Astrocyte (in vitro differentiated cells and primary cell): ENCODE measurements around the gene MYO1B. TPM values are rescaled to one million over a fixed set of nuclear protein-coding genes. Genes with fewer than 3 reads are reported as not detected.

Experiments
- DNase-seq: peaks from one replicate; pipeline ENCODE4 v3.0.0-alpha.2; 2010; ENCODE audit warnings: low read depth
- FAIRE-seq: peaks from 2 replicates; lab custom pipeline; 2011; peaks lifted over from hg19 to GRCh38; lab: Jason Lieb, UNC
- H2AFZ ChIP-seq: 2 replicates; pipeline ENCODE4 v1.6.0; 2012; ENCODE audit warnings: low read depth, low read length, inconsistent platforms
- H3K27ac ChIP-seq: 2 replicates; pipeline ENCODE4 v1.5.1; 2011; ENCODE audit warnings: low read depth, low read length, inconsistent platforms
- H3K27me3 ChIP-seq: 2 replicates; pipeline ENCODE4 v1.6.0; 2011; ENCODE audit warnings: low read length, inconsistent platforms; ENCODE audit not compliant: insufficient read depth
- H3K36me3 ChIP-seq: 2 replicates; pipeline ENCODE4 v1.5.1; 2011; ENCODE audit warnings: low read length, inconsistent platforms; ENCODE audit not compliant: insufficient read depth
- H3K4me1 ChIP-seq: 2 replicates; pipeline ENCODE4 v1.5.1; 2011; ENCODE audit warnings: low read length, inconsistent platforms; ENCODE audit not compliant: insufficient read depth
- H3K4me2 ChIP-seq: 2 replicates; pipeline ENCODE4 v1.6.0; 2012; ENCODE audit warnings: low read length, inconsistent platforms
- H3K4me3 ChIP-seq: 2 replicates; pipeline ENCODE4 v1.5.1; 2011; ENCODE audit warnings: low read depth, mild to moderate bottlenecking, low read length, inconsistent platforms; ENCODE audit not compliant: insufficient read depth
- H3K79me2 ChIP-seq: 2 replicates; pipeline ENCODE4 v1.6.0; 2012; ENCODE audit warnings: mild to moderate bottlenecking, low read length, inconsistent platforms; ENCODE audit not compliant: insufficient read depth
- H3K9ac ChIP-seq: 2 replicates; pipeline ENCODE4 v1.6.0; 2012; ENCODE audit warnings: mild to moderate bottlenecking, low read length, inconsistent platforms
- H3K9me3 ChIP-seq: 2 replicates; pipeline ENCODE4 v1.5.1; 2012; ENCODE audit warnings: low read depth, mild to moderate bottlenecking, low read length, inconsistent platforms; ENCODE audit not compliant: insufficient read depth
- H4K20me1 ChIP-seq: 2 replicates; pipeline ENCODE4 v1.6.0; 2012; ENCODE audit warnings: low read length, inconsistent platforms; ENCODE audit not compliant: insufficient read depth
- H3K27ac Mint-ChIP-seq: one replicate; pipeline ENCODE4 v1.8.0; 2021; ENCODE audit warnings: mild to moderate bottlenecking, mixed read lengths; ENCODE audit not compliant: unreplicated experiment
- H3K27me3 Mint-ChIP-seq: one replicate; pipeline ENCODE4 v1.8.0; 2021; ENCODE audit warnings: low read depth, mixed read lengths; ENCODE audit not compliant: unreplicated experiment
- H3K36me3 Mint-ChIP-seq: one replicate; pipeline ENCODE4 v1.8.0; 2021; ENCODE audit warnings: low read depth, mixed read lengths; ENCODE audit not compliant: unreplicated experiment
- H3K4me1 Mint-ChIP-seq: one replicate; pipeline ENCODE4 v1.8.0; 2021; ENCODE audit warnings: low read depth, mixed read lengths; ENCODE audit not compliant: unreplicated experiment
- H3K4me3 Mint-ChIP-seq: one replicate; pipeline ENCODE4 v1.8.0; 2021; ENCODE audit warnings: mild to moderate bottlenecking, moderate library complexity, mixed read lengths; ENCODE audit not compliant: unreplicated experiment
- H3K9me3 Mint-ChIP-seq: one replicate; pipeline ENCODE4 v1.8.0; 2021; ENCODE audit warnings: mild to moderate bottlenecking, mixed read lengths; ENCODE audit not compliant: unreplicated experiment
- CTCF ChIP-seq: IDR thresholded peaks from 2 replicates; pipeline ENCODE4 v1.5.1; 2011; ENCODE audit warnings: low read depth, mild to moderate bottlenecking, inconsistent platforms, low read length, moderate library complexity; ENCODE audit not compliant: insufficient read depth
- EZH2 ChIP-seq: IDR thresholded peaks from 2 replicates; pipeline ENCODE4 v1.6.1; 2012; ENCODE audit warnings: mild to moderate bottlenecking, low read length, inconsistent platforms; ENCODE audit not compliant: insufficient read depth
- total RNA-seq: library from RNA; stranded (reverse); gene quantifications from 2 replicates; pipeline ENCODE4 v1.2.1, GENCODE V29; 2021

Gene MYO1B
- total RNA-seq, 1 donor from 2014 or later, result 95.7 TPM

GRCh38 chr2:191467113-191467512 is 221.9 kb downstream of the MYO1B start:
- Mint-ChIP-seq H3K4me1 (peaks cover 6% of the 10 kb centered on the region), H3K27ac (no peak overlapping the region), H3K27me3 (no peaks in the 10 kb centered on the region), H3K9me3 (no peaks in the 10 kb centered on the region), H3K4me3 (no peak overlapping the region), H3K36me3 (no peaks in the 10 kb centered on the region)
- Histone ChIP-seq H3K4me1 (no peaks in the 10 kb centered on the region), H3K9ac (no peak overlapping the region), H2AFZ (no peak overlapping the region), H3K4me3 (no peak overlapping the region), H3K36me3 (no peaks in the 10 kb centered on the region), H3K27ac (no peak overlapping the region), H3K79me2 (no peaks in the 10 kb centered on the region), H3K9me3 (no peaks in the 10 kb centered on the region), H3K27me3 (no peaks in the 10 kb centered on the region), H4K20me1 (no peaks in the 10 kb centered on the region), H3K4me2 (no peak overlapping the region)
- no peak for FAIRE-seq
- DNase-seq, result no peak
- TF ChIP-seq EZH2, result no peak
- TF ChIP-seq CTCF, result no peak

GRCh38 chr2:191470306-191470705 is 225.1 kb downstream of the MYO1B start:
- Histone ChIP-seq H4K20me1 (no peaks in the 10 kb centered on the region), H3K79me2 (no peaks in the 10 kb centered on the region), H3K4me1 (no peaks in the 10 kb centered on the region), H2AFZ (no peak overlapping the region), H3K36me3 (no peaks in the 10 kb centered on the region), H3K27ac (no peak overlapping the region), H3K9ac (no peak overlapping the region), H3K4me2 (no peak overlapping the region), H3K9me3 (no peaks in the 10 kb centered on the region), H3K27me3 (no peaks in the 10 kb centered on the region), H3K4me3 (no peak overlapping the region)
- no peaks in the 10 kb centered on the region for H3K36me3 Mint-ChIP-seq
- no peak overlapping the region for H3K4me3 Mint-ChIP-seq
- TF ChIP-seq CTCF (no peak), EZH2 (no peak)
- no peak overlapping the region for H3K27ac Mint-ChIP-seq
- H3K4me1 Mint-ChIP-seq, result peaks cover 6% of the 10 kb centered on the region
- no peaks in the 10 kb centered on the region for H3K27me3 Mint-ChIP-seq
- no peaks in the 10 kb centered on the region for H3K9me3 Mint-ChIP-seq
- DNase-seq (no peak), FAIRE-seq (no peak)

- no peak overlapping the region for H3K27ac Mint-ChIP-seq
- H3K79me2 ChIP-seq, result no peaks in the 10 kb centered on the region
- H3K9me3 ChIP-seq, result no peaks in the 10 kb centered on the region
- FAIRE-seq (no peak), DNase-seq (no peak)
- H3K4me1 ChIP-seq, result peaks cover 2% of the 10 kb centered on the region
- H3K36me3 ChIP-seq, result no peaks in the 10 kb centered on the region
- H3K4me3 ChIP-seq, result no peak overlapping the region
- H3K4me3 Mint-ChIP-seq, result no peak overlapping the region
- no peaks in the 10 kb centered on the region for H4K20me1 ChIP-seq
- no peaks in the 10 kb centered on the region for H3K27me3 Mint-ChIP-seq
- no peak overlapping the region for H3K27ac ChIP-seq
- no peaks in the 10 kb centered on the region for H3K27me3 ChIP-seq
- TF ChIP-seq EZH2 (no peak), CTCF (no peak)
- no peaks in the 10 kb centered on the region for H3K9me3 Mint-ChIP-seq
- H3K4me2 ChIP-seq, result no peak overlapping the region
- no peak overlapping the region for H3K9ac ChIP-seq
- H2AFZ ChIP-seq, result no peak overlapping the region
- no peaks in the 10 kb centered on the region for H3K36me3 Mint-ChIP-seq
- H3K4me1 Mint-ChIP-seq, result no peaks in the 10 kb centered on the region
These were observed 229.3 kb downstream of the MYO1B start for GRCh38 chr2:191474464-191474863.

Other genes with a start within 250 kb of the MYO1B start
- gene STAT1, start 231.2 kb upstream of the MYO1B start, total RNA-seq, result 377 and 447 TPM in 2 replicates
- gene STAT4, start 94.4 kb upstream of the MYO1B start, total RNA-seq, result 1.6 and 2.3 TPM in 2 replicates